ENCODE measurements around the gene IFITM1. TPM values are rescaled to one million over a fixed set of nuclear protein-coding genes. Genes with fewer than 3 reads are reported as not detected.

Gene IFITM1
- total and polyA plus RNA-seq, 2 of the 8 experiments (the other 6 are each of a cell fraction or from before 2014, with no cell fraction given), result 394 to 1,464 TPM

GRCh38 chr11:276219-276618, 37.6 kb upstream of the IFITM1 start:
- H4K91ac ChIP-seq (replicated peaks; ENCODE audit: insufficient read length, low read length), result no peak overlapping the region
- peaks cover 0 to 3% (median 1%) of the 10 kb centered on the region in 4 experiments; a peak in 2 of 7 replicates for H3K27me3 ChIP-seq (replicated peaks in 1 of 4; ENCODE audit: control insufficient read depth in 3 of 4, extremely low read depth in 1 of 4, insufficient read depth in 3 of 4, low read length in 3 of 4)
- no peak overlapping the region for H2BK20ac ChIP-seq (ENCODE audit: low read length)
- no peak overlapping the region for H2BK5ac ChIP-seq (ENCODE audit: low read depth, low read length)
- H3K14ac ChIP-seq (ENCODE audit: insufficient read length), result no peak overlapping the region
- no peak overlapping the region for H2AK5ac ChIP-seq (ENCODE audit: low read depth, low read length)
- FAIRE-seq (no peak), DNase-seq (ENCODE audit: low read depth in 1 of 2, low spot score in 2 of 2) (no peak)
- no peak overlapping the region for H4K8ac ChIP-seq (ENCODE audit: extremely low read depth, insufficient read depth, low read length)
- no peak overlapping the region for H3K9ac ChIP-seq (replicated peaks in 1 of 4; ENCODE audit: extremely low read depth in 1 of 4, low read depth in 3 of 4, low read length in 3 of 4)
- H2AFZ ChIP-seq (ENCODE audit: low read length), result no peak overlapping the region
- no peak overlapping the region for H3K18ac ChIP-seq (ENCODE audit: extremely low read depth, low read length)
- H3K9me3 ChIP-seq (ENCODE audit: insufficient read depth in 2 of 2, low read depth in 1 of 2, low read length in 1 of 2), result no peaks in the 10 kb centered on the region
- no peaks in the 10 kb centered on the region for H3K79me1 ChIP-seq (ENCODE audit: low read depth, low read length)
- no peak overlapping the region for H3K56ac ChIP-seq (replicated peaks; ENCODE audit: insufficient read length, low read depth, low read length)
- no peak overlapping the region for H4K5ac ChIP-seq (ENCODE audit: insufficient read length, low read depth, low read length)
- no peaks in the 10 kb centered on the region for H4K20me1 ChIP-seq (replicated peaks in 1 of 2; ENCODE audit: control insufficient read depth in 1 of 2, insufficient read depth in 2 of 2, low read length in 2 of 2)
- H3K23ac ChIP-seq (ENCODE audit: insufficient read length), result no peak overlapping the region
- H3K4ac ChIP-seq (replicated peaks; ENCODE audit: insufficient read length, low read depth, low read length), result no peak overlapping the region
- H2BK120ac ChIP-seq (replicated peaks; ENCODE audit: low read depth, low read length), result no peak overlapping the region
- H2BK12ac ChIP-seq (ENCODE audit: low read depth, low read length), result no peak overlapping the region
- ChIA-PET POLR2A (ENCODE audit: partially characterized antibody) (interaction anchor here (1.3 kb wide), 1 partner anchor 9 kb away, joined by 4 read pairs; no protein-coding TSS in a partner anchor), CTCF (ENCODE audit: partially characterized antibody) (interaction anchor here (0.9 to 7.0 kb wide), 3 partner anchors 15 to 87 kb away, joined by 4 to 36 read pairs (median 5); no protein-coding TSS in a partner anchor)
- H3K36me3 ChIP-seq (ENCODE audit: control insufficient read depth in 2 of 4, insufficient read depth in 4 of 4, low read length in 3 of 4), result no peaks in the 10 kb centered on the region
- H3K4me1 ChIP-seq (replicated peaks in 1 of 4; ENCODE audit: control insufficient read depth in 3 of 4, insufficient read depth in 4 of 4, low read length in 3 of 4), result peaks cover 0 to 3% (median under 1%) of the 10 kb centered on the region in 4 experiments; a peak in 3 of 7 replicates
- no peak overlapping the region for H3K4me2 ChIP-seq (ENCODE audit: insufficient read depth in 1 of 2, low read depth in 2 of 2, low read length in 2 of 2)
- H3K79me2 ChIP-seq (ENCODE audit: control insufficient read depth in 1 of 2, insufficient read depth in 2 of 2, low read length in 2 of 2), result no peaks in the 10 kb centered on the region
- H3K27ac ChIP-seq (ENCODE audit: low read depth, low read length), result no peak overlapping the region
- H3K23me2 ChIP-seq (ENCODE audit: low read depth, low read length), result no peaks in the 10 kb centered on the region
- no peak overlapping the region for H2BK15ac ChIP-seq (ENCODE audit: low read length)
- H3K4me3 ChIP-seq (ENCODE audit: extremely low read depth in 1 of 4, insufficient read depth in 2 of 4, low read depth in 3 of 4, low read length in 4 of 4), result no peak overlapping the region
- TF ChIP-seq NRF1 (IDR thresholded peaks at IDR 0.05; ENCODE audit: low read depth, low read length), result no peak
- TF ChIP-seq CREB1 (IDR thresholded peaks at IDR 0.05), result no peak
- TF ChIP-seq POLR2AphosphoS5 (IDR thresholded peaks at IDR 0.05; ENCODE audit: low read depth, low read length), result no peak
